K562 (cell line): ENCODE measurements around the gene NEURL2. TPM values are rescaled to one million over a fixed set of nuclear protein-coding genes. Genes with fewer than 3 reads are reported as not detected.

Source experiments
- ADNP ChIP-seq: fragments of 200-800 bp; sonication (Bioruptor generic); IDR thresholded peaks from 2 replicates; pipeline ENCODE4 v1.6.1; 2016; ENCODE audit warnings: missing genetic modification characterization, missing compliant biosample characterization
- CSDE1 ChIP-seq, 2 experiments: fragments of 450-650 bp; IDR thresholded peaks; 2 replicates each; pipeline ENCODE4 v1.6.1; 2016; ENCODE audit warnings: mild to moderate bottlenecking in 1 of 2
- DIDO1 ChIP-seq: fragments of 450-650 bp; IDR thresholded peaks from 2 replicates; pipeline ENCODE4 v1.6.1; 2016; ENCODE audit warnings: low read depth, missing biosample characterization, missing genetic modification characterization
- ELF2 ChIP-seq: fragments of 250-450 bp; sonication (Bioruptor Pico); IDR thresholded peaks from 2 replicates; pipeline ENCODE4 v1.5.0; 2021; ENCODE audit warnings: mild to moderate bottlenecking
- ILF3 ChIP-seq: fragments of 450-650 bp; IDR thresholded peaks from 2 replicates; pipeline ENCODE4 v1.6.1; 2018; ENCODE audit warnings: antibody characterized with exemption, mild to moderate bottlenecking, moderate library complexity, borderline replicate concordance
- KLF6 ChIP-seq: fragments of 250-450 bp; sonication (Bioruptor Pico); IDR thresholded peaks from 2 replicates; pipeline ENCODE4 v1.4.0; 2020; ENCODE audit warnings: mild to moderate bottlenecking, moderate library complexity, borderline replicate concordance
- MCM2 ChIP-seq: fragments of 450-650 bp; IDR thresholded peaks from 2 replicates; pipeline ENCODE4 v1.6.1; 2017; ENCODE audit warnings: low read depth, mild to moderate bottlenecking
- MYC ChIP-seq, 2 experiments: fragments of 250-450 bp in 1 of 2; sonication (Bioruptor Pico) in 1 of 2; IDR thresholded peaks; 2 replicates each; pipeline versions ENCODE4 v1.5.1 to v1.6.1; 2012 to 2021; ENCODE audit warnings: low read depth in 2 of 2, borderline replicate concordance in 1 of 2, improper control_type of control experiment in 1 of 2, low read length in 1 of 2, mild to moderate bottlenecking in 1 of 2, moderate library complexity in 1 of 2
- NFIC ChIP-seq: fragments of 450-650 bp; IDR thresholded peaks from 2 replicates; pipeline ENCODE4 v1.6.1; 2017; ENCODE audit warnings: mild to moderate bottlenecking, inconsistent platforms
- PHB ChIP-seq: fragments of 250-450 bp; sonication (Bioruptor Pico); IDR thresholded peaks from 2 replicates; pipeline ENCODE4 v1.5.0; 2021
- PHF20 ChIP-seq: fragments of 450-650 bp; IDR thresholded peaks from 2 replicates; pipeline ENCODE4 v1.6.1; 2018; ENCODE audit not compliant: partially characterized antibody
- POLR3A ChIP-seq: IDR thresholded peaks from 2 replicates; pipeline ENCODE4 v1.6.1; 2011; ENCODE audit warnings: borderline replicate concordance, mild to moderate bottlenecking, moderate library complexity; ENCODE audit not compliant: insufficient read length, insufficient read depth; ENCODE audit errors: extremely low read depth
- RAD51 ChIP-seq: fragments of 450-650 bp; IDR thresholded peaks from 2 replicates; pipeline ENCODE4 v1.7.1; 2016; ENCODE audit warnings: low read depth, mild to moderate bottlenecking, borderline replicate concordance
- RBM22 ChIP-seq: fragments of 200-400 bp; formaldehyde crosslinking; IDR thresholded peaks from 2 replicates; pipeline ENCODE4 v1.6.1; 2018; ENCODE audit warnings: low read length, low read depth; ENCODE audit not compliant: poor library complexity, severe bottlenecking
- SETDB1 ChIP-seq: IDR thresholded peaks from one replicate; pipeline ENCODE4 v1.6.1; 2012; ENCODE audit warnings: low read length, control low read depth, inconsistent platforms
- SMAD1 ChIP-seq: fragments of 150-350 bp; IDR thresholded peaks from 2 replicates; pipeline ENCODE4 v1.6.1; 2014; ENCODE audit warnings: low read length, low read depth; ENCODE audit not compliant: partially characterized antibody
- THAP12 ChIP-seq: fragments of 250-450 bp; sonication (Bioruptor Pico); IDR thresholded peaks from 2 replicates; pipeline ENCODE4 v1.9.0; 2021; ENCODE audit warnings: mild to moderate bottlenecking, inconsistent platforms
- ZKSCAN1 ChIP-seq: fragments of 150-350 bp; IDR thresholded peaks from 2 replicates; pipeline ENCODE4 v1.6.1; 2016; ENCODE audit warnings: low read depth, low read length
- ZNF232 ChIP-seq: sonication (generic); formaldehyde crosslinking; IDR thresholded peaks from 2 replicates; pipeline ENCODE4 v1.8.0; 2022; ENCODE audit warnings: mild to moderate bottlenecking, missing genetic modification reagents
- ZNF639 ChIP-seq, 2 experiments: fragments of 200-800 bp in 1 of 2; sonication (Bioruptor generic) in 1 of 2; sonication (generic) in 1 of 2; formaldehyde crosslinking in 1 of 2; IDR thresholded peaks in 1 of 2; conservative IDR thresholded peaks in 1 of 2; 2 replicates each; pipeline versions ENCODE4 v1.5.0 to v1.6.1; 2016 to 2020; ENCODE audit warnings: missing compliant biosample characterization in 1 of 2, missing genetic modification characterization in 1 of 2, missing genetic modification reagents in 1 of 2
- polyA plus RNA-seq, 8 experiments: library from polyadenylated mRNA; depleted of rRNA in 4 of 8; stranded (reverse) in 5 of 8; unstranded in 3 of 8; fragments of >200 nt; fragmentation: Nextera tagmentation in 2 of 8; fragmentation: Illumina TruSeq in 1 of 8; extraction: Ambion mirVana in 2 of 8; extraction: Trizol in 1 of 8; gene quantifications; 2 replicates each; pipeline versions ENCODE4 v1.2.1 to v1.2.3, GENCODE V29; 2011 to 2014; ENCODE audit warnings: inconsistent platforms in 1 of 8, missing spikeins in 1 of 8
- total RNA-seq, 7 experiments: library from RNA; depleted of rRNA in 6 of 7; stranded (reverse); fragments of >200 nt in 6 of 7; fragmentation: Illumina TruSeq in 2 of 7; extraction: Trizol in 2 of 7; gene quantifications; 2 replicates each; pipeline versions ENCODE4 v1.2.1 to v1.2.3, GENCODE V29; 2011 to 2021; ENCODE audit warnings: low replicate concordance in 1 of 7
- TF ChIP-seq, protein P1 (sequence below): fragments of 450-650 bp; conservative IDR thresholded peaks from 2 replicates; pipeline ENCODE4 v1.6.1; 2016; ENCODE audit warnings: missing genetic modification characterization, low read depth, mild to moderate bottlenecking, missing compliant biosample characterization, moderate library complexity
- TF ChIP-seq, protein P2 (sequence below): fragments of 450-650 bp; IDR thresholded peaks from 2 replicates; pipeline ENCODE4 v1.6.1; 2016; ENCODE audit warnings: missing biosample characterization, missing genetic modification characterization

The NEURL2 gene
- total and polyA plus RNA-seq, 9 of the 15 experiments (the other 6 are each of a cell fraction or from before 2014, with no cell fraction given) = 0.22 to 1.9 (median 0.50) TPM; not detected in 1

GRCh38 chr20:45880988-45881788 is 9.8 kb downstream of the NEURL2 start, which contains the start of gene ZSWIM1 (continued):
- TF ChIP-seq, protein P1, sequence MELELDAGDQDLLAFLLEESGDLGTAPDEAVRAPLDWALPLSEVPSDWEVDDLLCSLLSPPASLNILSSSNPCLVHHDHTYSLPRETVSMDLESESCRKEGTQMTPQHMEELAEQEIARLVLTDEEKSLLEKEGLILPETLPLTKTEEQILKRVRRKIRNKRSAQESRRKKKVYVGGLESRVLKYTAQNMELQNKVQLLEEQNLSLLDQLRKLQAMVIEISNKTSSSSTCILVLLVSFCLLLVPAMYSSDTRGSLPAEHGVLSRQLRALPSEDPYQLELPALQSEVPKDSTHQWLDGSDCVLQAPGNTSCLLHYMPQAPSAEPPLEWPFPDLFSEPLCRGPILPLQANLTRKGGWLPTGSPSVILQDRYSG (tag) = peak; percentile 81
- TF ChIP-seq ILF3 (no peak), SETDB1 (no peak), RBM22 (peak; percentile 46), MYC (IDR thresholded peaks at IDR 0.05; ENCODE audit: low read depth, low read length) (no peak), MYC (CRISPR knock-in tag; IDR thresholded peaks at IDR 0.05; ENCODE audit: borderline replicate concordance, low read depth) (peak; percentile 56; the same call in 1 of the 2 replicates), ELF2 (no peak), SMAD1 (no peak), THAP12 (0 out of 2 replicates have a peak, but pooled peaks have one; percentile 41), ADNP (tag) (no peak), DIDO1 (tag) (no peak), RAD51 (no peak), CSDE1 (IDR thresholded peaks at IDR 0.05) (peak in 1 of 2 experiments; percentile 96; a peak in 2 of 4 replicates), ZKSCAN1 (no peak), NFIC (no peak), KLF6 (no peak), POLR3A (no peak), PHB (CRISPR knock-in tag) (no peak), ZNF232 (CRISPR knock-in tag) (no peak), PHF20 (peak; percentile 86), ZNF639 (CRISPR knock-in tag; conservative IDR thresholded peaks at IDR 0.05 in 1 of 2, IDR thresholded peaks at IDR 0.05 in 1 of 2) (no peak), MCM2 (no peak)
- TF ChIP-seq, protein P2, sequence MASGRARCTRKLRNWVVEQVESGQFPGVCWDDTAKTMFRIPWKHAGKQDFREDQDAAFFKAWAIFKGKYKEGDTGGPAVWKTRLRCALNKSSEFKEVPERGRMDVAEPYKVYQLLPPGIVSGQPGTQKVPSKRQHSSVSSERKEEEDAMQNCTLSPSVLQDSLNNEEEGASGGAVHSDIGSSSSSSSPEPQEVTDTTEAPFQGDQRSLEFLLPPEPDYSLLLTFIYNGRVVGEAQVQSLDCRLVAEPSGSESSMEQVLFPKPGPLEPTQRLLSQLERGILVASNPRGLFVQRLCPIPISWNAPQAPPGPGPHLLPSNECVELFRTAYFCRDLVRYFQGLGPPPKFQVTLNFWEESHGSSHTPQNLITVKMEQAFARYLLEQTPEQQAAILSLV (tag) = no peak; the same call in 1 of the 2 replicates
